MV-4-11 (cell line): ENCODE data around the gene PLSCR4.
A peak's percentile ranks its signal among the peaks of the same experiment; 100 is the strongest.

ENCODE experiments used
- DNase-seq: peaks from one replicate; lab custom pipeline; 2025; lab: John Stamatoyannopoulos, UW

PLSCR4 gene

DNA sequence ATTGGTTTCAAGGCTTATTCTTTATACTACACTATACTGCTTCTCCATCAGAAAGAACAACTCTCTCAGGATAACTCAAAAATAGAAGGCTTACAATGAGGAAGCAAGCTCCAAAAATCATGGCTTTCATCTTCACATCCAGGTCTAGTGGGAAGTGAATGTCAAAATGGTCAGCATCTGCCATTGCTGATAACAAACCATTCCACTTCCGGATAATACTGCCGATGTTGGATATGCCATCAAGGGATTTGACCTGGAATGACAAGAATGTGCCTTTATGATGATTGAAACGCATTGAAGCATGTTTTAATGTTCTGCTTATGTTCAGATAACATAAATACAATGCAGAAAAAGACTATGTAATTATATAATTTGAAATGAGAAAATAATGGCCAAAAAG lies 55.9 kb downstream of the PLSCR4 start:
- no peak for DNase-seq

DNA sequence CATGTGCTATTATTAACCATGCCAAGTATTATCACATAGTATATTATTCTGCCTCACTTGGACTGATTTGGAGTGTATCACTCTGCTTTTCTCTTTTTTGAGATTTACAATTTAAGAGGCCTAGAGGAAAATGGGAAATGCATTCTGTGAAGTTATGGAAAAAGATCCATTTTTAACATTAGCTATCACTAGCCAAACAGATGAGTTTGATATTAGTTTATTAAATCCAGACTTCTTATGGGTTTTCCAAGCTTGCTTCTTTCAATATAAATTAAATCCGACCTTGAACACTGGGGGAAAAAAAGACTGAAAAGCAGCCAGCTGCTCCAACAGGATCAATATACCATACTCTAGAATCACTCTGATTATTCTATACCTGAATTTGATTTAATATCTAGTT lies 59.9 kb downstream of the PLSCR4 start:
- DNase-seq = no peak

DNA sequence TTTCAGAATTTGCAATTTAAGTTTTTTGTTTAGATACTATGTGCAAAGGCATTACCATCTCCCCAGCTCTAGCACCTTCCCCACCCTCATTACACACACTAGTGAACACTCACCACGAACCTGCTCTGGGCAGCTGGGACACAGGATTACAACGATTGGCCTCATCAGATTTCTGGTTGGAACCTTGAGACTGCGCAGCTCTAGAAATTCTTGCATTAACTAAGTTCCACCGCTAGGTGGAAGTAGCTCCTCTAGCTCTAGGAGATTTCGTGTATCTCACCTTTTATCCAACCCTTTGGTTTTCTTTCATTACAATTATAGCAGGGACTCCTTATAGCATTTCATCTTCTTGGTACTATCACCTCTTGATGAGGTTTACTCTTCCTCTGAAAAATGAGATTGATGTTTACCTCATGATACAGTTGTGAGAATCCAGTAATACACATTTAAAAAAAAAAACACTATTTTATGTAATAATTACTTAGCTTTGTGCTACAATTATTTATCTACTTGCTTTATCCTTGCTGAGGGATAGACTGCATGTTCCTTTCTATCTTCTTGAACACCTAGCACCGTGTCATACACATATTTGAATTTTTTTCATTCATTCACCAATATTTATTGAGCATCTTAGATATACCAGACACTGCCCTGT lies 61.3 kb downstream of the PLSCR4 start:
- peak; percentile 32 for DNase-seq

DNA sequence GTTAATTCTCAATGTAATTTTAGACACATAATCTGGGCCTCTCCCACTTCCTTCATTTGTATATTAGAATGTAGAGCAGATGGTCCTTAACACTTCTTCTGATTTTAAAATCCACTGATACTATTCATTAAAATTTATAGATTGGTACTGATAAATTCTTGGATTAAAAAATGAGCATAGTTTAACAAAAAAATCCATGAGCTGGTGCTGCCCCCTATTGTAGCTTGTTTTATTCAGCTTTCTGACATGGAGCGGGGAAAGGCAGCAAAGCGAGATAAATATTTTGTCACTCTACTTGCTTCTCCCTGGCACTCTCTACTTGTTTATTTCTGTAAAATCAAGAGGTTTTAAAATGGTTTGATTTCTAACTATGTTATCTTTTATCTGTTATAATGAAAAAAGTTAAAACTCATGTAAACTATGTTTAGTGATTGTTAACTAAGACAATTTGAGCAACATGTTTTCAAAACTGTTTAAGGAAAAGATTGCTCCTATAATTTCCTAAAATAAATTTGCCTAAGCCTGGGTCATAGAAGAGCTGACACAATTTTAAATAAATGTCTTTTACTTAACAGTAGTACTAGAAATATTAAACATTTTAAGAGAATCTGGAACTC lies 63.5 kb downstream of the PLSCR4 start:
- DNase-seq = no peak

DNA sequence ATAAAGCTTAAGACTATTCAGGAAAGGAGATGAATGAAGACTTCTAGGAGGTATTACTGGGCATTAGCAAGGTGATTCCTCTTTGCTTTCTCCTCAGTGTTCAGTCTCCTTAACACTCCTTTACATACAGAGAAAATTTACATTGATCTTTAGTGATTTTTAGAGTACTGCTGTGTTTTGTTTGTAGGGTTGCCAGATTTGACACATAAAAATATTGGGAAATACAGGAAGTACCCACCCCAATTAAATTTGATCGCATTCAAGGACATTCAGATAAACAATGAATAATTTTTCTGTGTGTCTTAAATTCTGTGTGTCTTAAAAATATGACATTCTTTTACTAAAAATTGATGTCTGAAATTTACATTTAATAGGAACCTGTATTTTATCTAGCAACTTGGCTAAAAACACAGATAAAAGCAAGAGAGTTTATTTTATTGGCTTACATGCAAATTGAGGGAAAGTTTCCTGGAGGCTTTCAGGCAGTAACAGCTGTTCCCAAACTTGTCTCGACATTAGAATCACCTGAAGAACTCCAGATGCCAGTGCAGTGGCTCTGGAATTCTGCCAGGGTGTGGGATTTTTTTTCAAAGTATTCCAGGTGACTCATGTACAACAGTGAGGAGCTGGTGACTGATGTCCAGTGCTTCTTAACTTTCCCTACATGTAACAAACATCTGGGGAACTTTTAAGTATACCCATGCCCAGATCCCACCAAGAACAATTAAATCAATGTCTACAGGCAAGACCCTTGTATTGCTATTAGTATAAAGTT lies 66.5 kb downstream of the PLSCR4 start:
- no peak for DNase-seq

DNA sequence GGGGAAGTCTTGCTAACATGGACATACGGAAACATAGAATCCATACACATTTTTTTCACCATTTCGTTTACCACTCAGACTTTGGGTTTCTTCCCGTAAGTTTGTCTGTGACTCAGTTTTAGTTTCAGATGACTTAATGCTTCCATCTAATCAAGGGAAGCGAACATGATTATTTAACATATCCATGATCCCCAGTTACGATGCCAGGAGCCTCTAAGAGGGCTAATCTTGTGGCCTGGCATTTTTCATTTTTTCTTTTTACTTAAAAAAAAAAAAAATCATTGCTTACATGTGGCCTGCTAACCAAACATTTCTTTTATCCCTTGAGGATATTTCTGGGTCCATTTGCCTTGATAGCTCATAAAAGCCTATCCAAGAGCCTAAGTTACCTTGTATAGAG lies 69.7 kb downstream of the PLSCR4 start:
- no peak for DNase-seq

DNA sequence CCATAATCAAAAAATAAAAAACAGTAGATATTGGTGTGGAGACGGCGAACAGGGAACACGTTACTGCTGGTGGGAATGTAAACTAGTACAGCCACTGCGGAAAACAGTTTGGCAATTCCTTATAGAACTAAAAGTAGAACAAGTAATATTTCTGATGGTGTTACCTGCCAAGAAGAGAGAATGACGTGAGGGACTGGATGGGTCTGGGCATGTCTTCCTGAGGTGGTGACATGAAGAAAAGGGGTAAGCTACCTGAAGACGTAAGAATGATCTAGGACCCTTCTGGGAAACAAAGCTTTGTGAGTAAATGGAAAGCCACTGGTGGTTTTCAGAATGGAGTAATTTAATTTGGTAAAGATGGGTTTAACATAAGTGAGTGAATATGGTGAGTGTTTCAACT lies 70.5 kb downstream of the PLSCR4 start:
- DNase-seq = no peak

DNA sequence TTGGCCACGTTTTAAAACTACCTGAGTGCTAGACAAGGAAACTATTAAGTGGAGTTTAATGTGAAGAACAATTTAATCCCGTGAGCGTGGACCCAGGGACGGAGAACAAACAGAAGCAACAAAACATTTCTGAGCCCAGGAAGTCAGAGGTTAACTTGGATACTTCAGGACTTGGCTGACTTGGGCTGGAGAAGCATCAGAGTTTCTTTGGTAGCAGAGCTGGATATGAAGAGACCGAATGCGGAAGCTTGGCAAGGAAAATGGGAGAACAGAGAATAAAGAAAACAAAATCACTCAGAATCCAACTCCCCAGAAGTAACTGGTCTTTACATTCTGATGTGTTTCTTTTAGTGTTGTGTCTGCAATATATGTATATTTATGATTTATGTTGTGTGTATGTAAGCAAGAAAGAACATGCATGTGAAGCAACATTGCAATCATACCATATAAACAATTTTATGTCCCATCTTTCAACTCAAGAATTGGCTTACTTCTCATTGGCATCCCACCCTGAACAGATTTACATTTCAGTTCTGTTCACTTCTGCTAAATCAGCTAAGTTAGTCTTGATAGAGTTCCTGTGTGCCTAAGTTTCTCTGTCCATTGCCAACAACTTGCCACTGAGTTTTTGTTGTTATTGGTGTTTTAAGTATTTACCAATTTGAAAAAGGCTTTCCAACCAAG lies 72.8 kb downstream of the PLSCR4 start:
- DNase-seq = no peak

DNA sequence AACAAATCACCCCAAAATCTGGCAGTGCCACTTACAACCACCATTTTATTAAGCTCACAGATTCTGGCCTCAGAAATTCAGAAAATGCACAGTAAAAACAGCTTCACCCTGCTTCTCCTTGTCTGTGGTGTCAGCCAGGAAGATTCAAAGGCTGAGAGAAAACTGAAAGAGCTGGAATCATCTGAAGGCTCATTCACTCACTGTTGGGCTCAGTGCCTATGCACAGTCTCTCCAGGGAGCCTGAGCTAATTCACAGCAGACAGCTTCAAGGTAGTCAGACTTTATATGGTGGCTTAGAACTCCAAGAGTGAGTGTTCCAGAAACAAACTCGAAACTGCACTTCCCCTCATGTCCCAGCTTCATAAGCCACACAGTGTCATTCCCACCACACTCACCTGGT lies 73.4 kb downstream of the PLSCR4 start:
- DNase-seq = no peak

DNA sequence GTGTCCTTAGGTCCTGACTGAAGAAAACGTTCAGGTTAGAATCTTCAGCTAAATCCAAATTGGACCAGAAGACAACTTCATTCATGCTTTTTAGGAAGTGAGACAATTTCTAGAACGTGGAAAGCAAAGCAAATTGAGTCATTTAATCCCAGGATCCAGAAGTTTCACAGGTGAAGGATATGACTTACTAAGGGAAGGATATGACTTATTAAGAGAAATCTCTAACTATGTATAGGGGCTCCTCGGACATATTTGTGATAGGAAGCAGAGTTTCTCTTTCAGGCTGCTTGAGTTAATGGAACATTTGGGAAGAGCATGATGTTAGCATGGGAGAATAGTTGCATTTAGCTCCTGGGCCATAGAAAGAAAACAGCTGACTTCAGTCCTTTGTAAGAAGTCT lies 73.8 kb downstream of the PLSCR4 start:
- no peak for DNase-seq

DNA sequence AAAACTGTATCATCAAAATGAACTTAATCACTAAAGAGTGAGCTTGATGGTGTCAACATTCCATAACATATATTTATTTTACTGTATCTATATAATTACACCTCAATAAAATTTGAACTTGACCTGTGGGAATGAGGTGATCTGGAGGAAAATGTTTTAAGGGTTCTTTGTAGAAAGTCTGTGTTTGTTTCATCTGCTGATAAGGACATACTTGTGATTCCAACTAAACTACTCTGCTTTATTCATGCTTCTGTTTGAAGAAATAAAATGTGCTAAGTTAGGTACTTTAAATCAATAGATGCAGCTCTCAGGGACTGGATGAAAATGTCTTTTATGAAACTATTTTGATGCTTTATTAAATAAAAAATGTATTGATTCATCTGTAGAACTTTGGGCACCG lies 78.3 kb downstream of the PLSCR4 start:
- DNase-seq = no peak

DNA sequence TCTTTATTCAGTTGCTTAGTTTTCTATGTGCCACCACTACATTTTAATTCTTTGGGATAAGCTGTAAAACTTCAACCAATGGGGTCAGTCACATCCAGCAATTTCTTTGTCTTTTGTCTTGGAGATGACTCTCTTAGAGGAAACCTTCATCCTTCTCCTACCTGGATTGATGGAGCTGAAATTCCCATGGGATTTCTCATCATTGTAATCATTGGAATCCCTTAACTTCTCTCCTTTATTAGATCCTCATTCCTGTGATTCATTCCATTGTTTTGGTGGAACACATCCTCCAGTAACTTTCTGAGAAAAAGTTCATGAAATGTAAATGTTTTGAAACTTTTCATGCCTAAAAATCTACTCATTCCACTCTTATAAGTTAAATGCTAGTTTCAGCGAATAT lies 80.3 kb downstream of the PLSCR4 start:
- DNase-seq = no peak

DNA sequence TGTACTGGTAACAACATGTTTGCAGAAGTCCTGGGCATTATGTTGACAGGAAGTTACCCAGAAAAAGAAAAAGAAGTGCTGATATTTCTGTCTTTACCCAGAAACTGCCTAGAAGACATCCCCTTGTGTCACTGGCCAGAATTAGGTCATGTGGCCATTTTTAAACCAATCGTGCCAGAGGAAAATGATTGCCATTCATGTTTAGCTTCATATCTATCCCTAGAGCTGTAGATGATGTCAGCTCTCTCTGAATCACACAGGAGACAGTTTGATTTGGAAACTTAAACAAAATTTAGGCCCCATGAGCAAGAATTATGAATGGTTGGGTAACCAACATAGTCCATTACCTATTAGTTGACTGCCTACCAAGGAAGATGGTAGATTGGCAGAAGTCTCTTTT lies 81.0 kb downstream of the PLSCR4 start:
- DNase-seq = no peak

DNA sequence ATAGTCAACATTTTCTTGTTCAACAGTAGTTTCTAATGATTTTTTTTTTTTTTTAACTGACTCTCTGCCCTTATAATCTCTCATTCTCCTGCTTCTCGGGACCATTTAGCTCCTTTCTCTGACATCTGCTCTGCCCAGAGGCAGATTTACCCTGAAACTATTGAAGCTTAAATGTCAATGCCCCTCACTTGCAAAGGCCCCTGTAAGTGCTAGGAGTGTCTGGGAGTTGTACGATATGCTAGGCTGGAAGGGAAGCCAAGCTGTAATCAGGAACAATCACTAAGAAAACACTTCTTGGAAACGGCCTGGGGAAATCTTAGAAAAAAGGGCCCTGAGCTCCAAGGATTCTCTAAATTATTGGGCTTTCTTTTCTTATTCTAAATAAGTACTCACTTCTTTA lies 84.1 kb downstream of the PLSCR4 start:
- DNase-seq = no peak

DNA sequence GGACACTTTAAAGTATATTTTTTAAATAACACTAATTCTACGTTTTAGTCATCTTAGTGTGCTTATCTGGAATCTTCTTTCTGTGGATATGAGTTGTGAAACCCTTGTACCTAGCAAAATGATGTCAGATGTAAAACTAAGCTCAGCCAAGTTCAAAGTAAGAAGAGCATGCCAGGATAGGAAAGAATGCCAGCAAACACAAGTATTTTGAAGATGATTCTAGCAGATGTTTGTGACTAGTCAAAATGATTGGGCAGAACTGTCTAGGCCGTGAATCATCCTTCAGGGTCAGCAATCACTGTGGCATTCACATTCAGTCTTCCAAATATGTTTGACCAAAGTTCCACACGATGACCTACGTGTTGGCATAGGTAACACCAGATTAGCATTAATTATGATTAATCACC lies 84.5 kb downstream of the PLSCR4 start:
- DNase-seq = no peak

DNA sequence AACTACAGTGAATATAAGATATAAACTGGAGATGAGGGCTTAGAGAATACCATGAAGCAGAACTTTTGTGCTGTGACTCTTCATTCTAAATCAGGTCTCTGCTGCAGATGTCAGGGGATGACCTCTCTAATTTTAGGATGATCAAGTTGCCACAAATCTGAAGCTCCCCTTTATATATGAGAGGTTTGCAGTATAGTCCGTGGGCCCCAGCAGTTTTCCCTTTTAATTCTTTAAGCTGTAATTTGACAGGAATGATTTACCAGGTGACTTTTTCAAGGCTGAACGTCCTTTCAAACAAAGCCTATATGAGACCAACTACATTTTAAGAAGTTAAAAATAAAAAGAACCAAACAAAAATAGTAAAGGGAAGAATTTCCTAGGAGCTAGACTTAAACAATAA lies 85.0 kb downstream of the PLSCR4 start:
- no peak for DNase-seq

DNA sequence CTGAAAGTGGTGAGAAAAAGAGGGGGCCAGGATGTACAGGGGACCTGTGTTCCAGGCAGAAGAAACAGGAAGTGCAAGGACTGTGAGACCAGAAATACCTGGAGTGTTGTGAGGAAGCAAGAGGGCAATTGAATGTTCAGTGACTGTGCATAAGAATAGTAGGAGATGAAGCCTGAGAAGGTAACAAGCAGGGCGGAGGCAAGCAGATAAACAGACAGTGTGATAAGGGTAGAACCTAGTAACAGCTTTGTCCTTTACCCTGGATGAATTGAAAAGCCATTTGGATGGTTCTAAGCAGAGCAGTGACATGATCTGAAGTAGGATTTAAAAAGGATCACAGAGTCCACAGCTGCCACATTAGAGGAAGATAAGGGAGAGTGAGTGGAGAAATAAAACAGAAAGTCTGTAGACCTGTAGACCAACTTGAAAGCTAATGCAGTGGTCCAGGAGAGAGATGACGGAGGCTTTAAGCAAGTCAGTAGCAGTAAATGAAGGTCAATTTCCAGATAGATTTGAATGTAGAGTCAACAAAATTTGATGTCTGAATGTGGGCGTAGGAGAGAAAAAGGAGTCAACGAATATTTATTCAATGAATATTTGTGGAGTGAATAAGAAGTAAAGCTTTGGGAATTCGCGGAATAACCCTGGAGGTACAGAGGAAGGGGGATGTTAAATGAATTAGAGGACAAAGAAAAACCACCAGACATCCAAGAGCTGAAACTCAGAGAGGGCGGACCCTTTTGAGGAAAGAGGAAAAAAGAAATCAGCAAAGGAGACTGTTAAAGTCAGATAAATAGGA lies 85.7 kb downstream of the PLSCR4 start:
- DNase-seq = no peak

DNA sequence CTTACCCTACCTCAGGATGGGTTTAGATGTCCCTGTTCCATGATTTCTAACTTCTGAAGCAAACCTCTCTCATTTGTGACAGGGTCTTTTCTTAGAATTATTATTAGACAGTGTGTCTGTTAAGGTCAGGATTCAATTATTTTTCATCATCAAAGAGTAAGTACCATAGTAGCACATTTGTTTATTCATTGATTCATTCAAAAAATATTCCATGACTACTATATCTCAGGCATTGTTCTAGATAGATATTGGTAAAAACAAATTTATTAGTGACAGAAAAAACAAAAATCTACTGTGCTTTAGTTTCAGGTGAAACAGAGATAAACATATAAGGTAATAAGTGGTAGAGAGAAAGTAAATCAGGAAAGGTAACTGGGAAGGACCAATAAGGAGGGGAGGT lies 86.4 kb downstream of the PLSCR4 start:
- DNase-seq = no peak

DNA sequence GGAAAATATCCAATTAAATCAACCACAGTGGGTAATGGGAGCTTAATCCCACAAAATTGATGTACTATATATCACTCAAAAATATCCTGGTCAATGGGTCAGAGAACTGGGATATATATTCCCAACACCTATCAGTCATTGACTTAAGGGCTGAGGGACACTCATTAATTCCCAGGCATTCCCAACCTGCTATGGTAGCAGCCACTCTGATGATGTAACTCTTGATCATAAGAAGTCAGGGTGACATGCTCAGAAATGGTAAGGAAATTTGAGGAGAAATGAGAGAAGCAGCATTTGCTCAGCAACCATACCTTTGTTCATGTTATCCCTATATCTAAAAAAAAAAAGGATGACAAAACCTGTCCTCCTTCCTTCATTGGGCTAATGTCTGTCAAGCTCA lies 86.8 kb downstream of the PLSCR4 start:
- DNase-seq = no peak

DNA sequence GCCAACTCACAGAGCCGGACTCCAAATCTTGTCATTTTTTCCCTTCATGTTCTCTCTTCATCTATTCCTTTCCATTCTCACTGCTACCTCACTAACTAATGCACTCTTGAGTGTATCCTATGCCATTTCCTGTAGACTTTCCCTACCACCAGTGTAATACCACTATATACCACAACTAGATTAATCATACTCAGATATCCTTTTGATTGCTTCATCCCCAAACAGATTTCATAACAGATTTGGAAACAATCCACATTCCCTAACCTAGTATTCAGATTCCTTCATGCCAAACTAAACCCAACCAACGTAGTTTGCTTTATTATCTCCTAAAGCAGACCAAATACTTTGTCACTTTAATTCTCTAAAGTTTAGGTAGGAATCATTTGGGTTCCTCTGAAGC lies 87.3 kb downstream of the PLSCR4 start:
- no peak for DNase-seq

DNA sequence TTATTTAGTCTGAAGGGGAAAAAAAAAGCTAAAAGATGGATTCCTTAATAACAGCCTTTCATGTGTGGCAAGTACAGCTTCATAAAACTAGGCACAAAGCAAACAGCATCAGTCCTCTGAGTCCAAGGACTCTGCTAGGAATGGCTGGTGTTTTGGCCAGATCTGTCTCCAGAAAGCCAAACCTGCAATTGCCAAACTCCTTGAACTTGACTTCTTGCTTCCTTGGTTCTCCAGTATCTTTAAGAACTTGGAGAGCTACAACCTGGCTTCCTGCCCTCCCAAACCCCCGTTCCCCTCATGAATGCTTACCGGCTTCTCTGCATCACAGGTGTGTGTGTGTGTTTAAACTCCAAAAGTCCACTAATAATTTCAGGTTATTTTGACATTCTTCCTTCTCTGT lies 88.3 kb downstream of the PLSCR4 start:
- no peak for DNase-seq

DNA sequence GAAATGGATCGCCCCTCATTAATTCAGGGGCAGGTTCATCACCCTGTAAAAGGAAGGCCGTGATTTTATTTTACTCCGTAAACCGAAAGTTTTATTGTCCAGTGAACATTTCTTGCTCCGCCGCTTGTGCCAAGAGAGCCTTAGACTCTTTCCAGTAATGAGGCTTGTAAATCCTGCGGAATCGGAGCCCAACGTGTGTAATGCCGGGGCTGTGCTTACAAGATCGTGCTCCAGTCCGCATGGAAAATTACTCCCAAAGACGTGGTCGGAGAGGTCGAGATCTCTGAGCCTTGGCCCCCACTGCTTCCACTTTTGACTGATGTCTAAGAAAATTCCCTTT lies 89.3 kb downstream of the PLSCR4 start:
- DNase-seq = no peak
